GM12891 (cell line): Measurements from ENCODE around the gene CACNG8.

ENCODE experiments used
- DNase-seq: peaks from one replicate; pipeline ENCODE4 v3.0.0; 2011; ENCODE audit warnings: low spot score; ENCODE audit not compliant: insufficient read length
- FAIRE-seq: peaks from 2 replicates; lab custom pipeline; 2011; peaks lifted over from hg19 to GRCh38; lab: Jason Lieb, UNC
- PAX5 ChIP-seq: IDR thresholded peaks from 2 replicates; pipeline ENCODE4 v1.6.1; 2011; ENCODE audit warnings: low read length, moderate library complexity, mild to moderate bottlenecking; ENCODE audit not compliant: insufficient read depth, severe bottlenecking
- POLR2A ChIP-seq: IDR thresholded peaks from 2 replicates; pipeline ENCODE4 v1.6.1; 2011; ENCODE audit warnings: low read depth, low read length, control low read depth
- POLR2AphosphoS5 ChIP-seq: IDR thresholded peaks from 2 replicates; pipeline ENCODE4 v1.6.1; 2011; ENCODE audit warnings: low read depth, low read length, control low read depth
- POU2F2 ChIP-seq: IDR thresholded peaks from 2 replicates; pipeline ENCODE4 v1.6.1; 2011; ENCODE audit warnings: low read depth, mild to moderate bottlenecking, control low read depth, low read length, moderate library complexity
- SPI1 ChIP-seq: IDR thresholded peaks from 2 replicates; pipeline ENCODE4 v1.6.1; 2011; ENCODE audit warnings: low read depth, low read length, control low read depth
- TAF1 ChIP-seq: IDR thresholded peaks from 2 replicates; pipeline ENCODE4 v1.6.1; 2011; ENCODE audit warnings: low read depth, low read length, control low read depth

The CACNG8 gene

DNA sequence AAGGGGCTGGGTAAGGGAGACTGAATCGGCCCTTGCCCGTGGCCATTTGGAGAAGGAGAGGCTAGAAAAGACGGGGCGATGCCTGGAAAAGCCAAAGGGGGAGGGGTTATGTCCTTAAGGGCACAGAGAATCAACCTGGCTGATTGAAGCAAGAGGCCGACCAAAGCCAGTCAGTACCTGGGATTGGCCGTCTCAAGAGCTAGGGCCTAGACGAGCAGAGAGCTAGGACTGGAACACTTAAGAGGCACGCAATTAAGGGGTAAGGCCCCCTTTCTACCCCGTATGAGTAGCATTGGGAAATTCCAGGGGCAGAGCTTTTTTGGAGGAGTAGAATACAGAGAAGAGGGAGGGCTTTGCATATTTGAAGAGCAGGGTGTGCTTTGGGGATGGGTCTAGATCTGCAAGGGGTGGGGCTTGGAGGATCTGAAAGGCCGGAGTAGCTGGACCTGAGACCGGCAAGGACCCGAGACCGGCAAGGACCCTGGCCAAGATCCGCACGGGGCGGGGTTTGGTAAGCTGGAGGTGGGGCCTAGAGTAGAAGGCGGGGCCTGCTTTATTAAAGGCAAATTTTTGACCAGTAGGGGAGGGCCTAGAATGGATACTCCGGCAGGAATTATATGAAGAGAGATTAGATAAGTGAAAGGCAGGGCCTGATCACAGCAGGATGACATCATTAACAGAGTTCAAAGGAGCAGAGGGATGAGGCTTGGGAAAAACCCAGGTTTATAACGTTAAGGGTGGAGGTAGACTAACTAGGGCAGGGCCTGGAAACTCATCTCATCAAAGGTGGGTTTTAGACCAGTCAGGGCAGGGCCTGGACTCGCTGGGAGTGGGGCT, 18.0 kb downstream of the CACNG8 start:
- DNase-seq (no peak), FAIRE-seq (no peak)
- TF ChIP-seq POU2F2 (no peak), SPI1 (no peak), PAX5 (no peak), POLR2A (no peak), TAF1 (no peak), POLR2AphosphoS5 (no peak)

DNA sequence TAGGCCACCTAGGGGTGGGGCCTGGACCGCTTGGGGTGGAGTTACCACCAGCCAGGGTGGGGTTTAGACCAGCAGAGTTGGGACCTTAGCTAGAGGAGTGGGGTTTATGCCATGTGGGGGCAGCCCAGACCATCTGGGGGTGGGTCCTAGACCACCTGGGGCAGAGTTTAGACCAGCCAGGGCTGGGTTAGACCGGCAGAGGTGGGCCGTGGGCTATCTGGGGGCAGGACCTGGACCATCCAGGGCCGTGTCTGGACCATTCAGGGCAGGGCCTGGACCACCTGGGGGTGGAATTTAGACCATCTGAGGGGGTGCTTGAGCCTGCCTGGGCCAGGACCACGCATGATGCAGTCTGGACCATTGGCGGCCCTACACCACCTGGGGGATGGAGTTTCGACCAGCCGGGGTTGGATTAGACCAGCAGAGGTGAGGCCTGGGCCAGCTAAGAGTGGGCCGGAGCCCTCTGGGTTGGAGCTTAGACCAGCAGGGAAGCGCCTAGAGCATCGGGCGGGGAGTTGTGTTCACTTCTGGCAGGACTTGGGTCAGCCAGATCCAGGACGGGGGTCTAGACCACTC, 18.7 kb downstream of the CACNG8 start:
- TF ChIP-seq SPI1 (no peak), POLR2A (no peak), PAX5 (no peak), POU2F2 (no peak), TAF1 (no peak), POLR2AphosphoS5 (no peak)
- no peak for DNase-seq
- FAIRE-seq = no peak

DNA sequence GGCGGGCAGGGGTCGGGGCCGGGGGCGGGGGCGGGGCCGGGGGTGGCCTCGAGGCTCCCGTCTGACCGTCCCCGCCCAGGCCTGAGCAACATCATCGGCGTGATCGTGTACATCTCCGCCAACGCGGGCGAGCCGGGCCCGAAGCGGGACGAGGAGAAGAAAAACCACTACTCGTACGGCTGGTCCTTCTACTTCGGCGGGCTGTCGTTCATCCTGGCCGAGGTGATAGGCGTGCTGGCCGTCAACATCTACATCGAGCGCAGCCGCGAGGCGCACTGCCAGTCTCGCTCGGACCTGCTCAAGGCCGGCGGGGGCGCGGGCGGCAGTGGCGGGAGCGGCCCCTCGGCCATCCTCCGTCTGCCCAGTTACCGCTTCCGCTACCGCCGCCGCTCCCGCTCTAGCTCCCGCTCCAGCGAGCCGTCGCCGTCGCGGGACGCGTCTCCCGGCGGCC, 19.3 kb downstream of the CACNG8 start:
- DNase-seq (no peak), FAIRE-seq (no peak)
- TF ChIP-seq TAF1 = no peak
- TF ChIP-seq POLR2A = no peak

DNA sequence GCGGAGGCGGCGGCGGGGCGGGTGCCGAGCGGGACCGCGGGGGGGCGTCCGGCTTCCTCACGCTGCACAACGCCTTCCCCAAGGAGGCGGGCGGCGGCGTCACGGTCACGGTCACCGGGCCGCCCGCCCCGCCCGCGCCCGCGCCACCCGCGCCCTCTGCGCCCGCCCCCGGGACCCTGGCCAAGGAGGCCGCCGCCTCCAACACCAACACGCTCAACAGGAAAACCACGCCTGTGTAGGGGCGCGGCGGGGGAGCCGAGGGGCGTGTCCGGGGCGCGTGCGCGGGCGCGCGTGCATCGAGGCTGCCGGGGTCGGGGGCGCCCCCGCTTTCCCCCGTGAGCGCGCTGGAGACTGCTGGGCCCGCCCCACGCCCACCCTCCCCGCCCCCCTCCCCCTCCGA, 19.9 kb downstream of the CACNG8 start:
- TF ChIP-seq POLR2AphosphoS5 (no peak), SPI1 (no peak), POLR2A (no peak), TAF1 (no peak), PAX5 (no peak), POU2F2 (no peak)
- DNase-seq (no peak), FAIRE-seq (no peak)

DNA sequence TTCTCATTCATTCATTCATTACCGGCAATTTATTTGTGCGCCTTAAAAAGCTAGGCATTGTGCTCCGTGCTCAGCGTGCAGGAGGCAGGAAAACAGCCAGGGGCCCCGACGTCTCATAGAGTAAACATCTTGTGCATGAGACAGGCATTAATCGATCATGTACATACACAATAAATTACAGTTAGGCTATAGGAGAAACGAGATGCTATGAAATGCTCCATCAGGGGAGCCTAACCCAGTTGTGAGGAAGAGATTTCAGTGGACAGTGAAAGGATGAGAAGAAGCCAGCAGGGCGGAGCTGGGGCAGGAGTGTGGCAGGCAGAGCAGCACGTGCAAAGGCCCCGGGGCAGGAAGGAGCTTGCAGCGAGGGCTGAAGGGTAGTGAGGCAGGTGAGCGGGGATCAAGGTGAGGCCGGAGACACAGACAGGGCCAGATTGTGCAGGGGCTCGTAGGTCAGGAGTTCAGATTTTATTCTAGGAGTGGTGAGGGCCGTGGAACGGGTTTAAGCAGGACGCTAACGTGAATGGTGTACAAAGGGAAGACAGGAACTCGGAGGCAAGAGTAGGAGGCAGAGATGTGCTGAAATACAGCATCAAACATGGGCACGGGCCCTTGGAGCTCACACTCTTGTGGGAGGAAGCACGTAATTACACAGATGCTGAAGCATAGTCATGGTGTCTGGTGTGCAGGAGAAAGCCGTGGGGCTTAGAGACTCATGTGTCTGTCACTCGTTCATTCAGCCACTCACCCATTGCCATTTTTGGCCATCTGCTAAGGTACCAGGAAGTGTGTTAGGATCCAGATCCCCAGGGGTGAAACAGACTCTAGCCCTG, 20.9 kb downstream of the CACNG8 start:
- DNase-seq (no peak), FAIRE-seq (no peak)
- TF ChIP-seq POLR2AphosphoS5 (no peak), SPI1 (no peak), POU2F2 (no peak), POLR2A (no peak), PAX5 (no peak), TAF1 (no peak)

DNA sequence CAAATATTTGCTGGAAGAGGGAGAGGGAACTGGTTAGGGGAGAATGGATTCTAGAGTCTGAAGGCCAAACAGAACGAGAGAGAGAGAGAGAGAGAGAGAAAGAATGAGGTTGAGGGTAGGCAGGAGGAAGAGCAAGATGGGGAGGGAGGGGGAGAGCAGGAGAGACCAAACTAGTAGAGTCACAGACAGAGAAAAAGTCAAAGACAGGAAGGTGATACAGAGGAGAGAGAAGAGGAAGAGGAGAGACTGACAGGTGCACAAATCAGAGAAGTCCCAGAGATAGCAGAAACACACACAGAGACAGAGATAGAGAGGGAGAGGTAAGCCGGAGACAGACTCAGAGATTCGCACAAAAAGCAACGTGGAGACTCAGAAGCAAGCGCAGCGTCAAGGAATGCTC, 23.1 kb downstream of the CACNG8 start:
- no peak for TF ChIP-seq POLR2AphosphoS5
- TF ChIP-seq SPI1 = no peak
- TF ChIP-seq TAF1 = no peak
- no peak for TF ChIP-seq POLR2A
- TF ChIP-seq PAX5 = no peak
- TF ChIP-seq POU2F2 = no peak
- DNase-seq (no peak), FAIRE-seq (no peak)

DNA sequence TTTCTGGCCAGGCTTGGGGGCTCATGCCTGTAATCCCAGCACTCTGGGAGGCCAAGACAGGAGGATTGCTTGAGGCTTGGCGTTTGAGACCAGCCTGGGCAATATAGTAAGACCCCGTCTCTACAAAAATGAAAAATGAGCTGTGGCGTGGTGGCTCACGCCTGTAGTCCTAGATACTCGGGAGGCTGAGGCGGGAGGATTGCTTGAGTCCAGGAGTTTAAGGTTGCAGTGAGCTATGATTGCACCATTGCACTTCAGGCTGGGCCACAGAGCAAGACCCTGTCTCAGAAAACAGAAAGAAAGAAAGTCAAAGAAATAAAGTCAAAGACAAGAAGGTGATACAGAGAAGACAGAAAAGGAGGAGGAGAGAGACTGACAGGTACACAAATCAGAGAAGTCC, 26.2 kb downstream of the CACNG8 start:
- DNase-seq (no peak), FAIRE-seq (no peak)
- no peak for TF ChIP-seq SPI1
- no peak for TF ChIP-seq POLR2AphosphoS5
- TF ChIP-seq TAF1 = no peak
- no peak for TF ChIP-seq POLR2A
- no peak for TF ChIP-seq POU2F2
- no peak for TF ChIP-seq PAX5

DNA sequence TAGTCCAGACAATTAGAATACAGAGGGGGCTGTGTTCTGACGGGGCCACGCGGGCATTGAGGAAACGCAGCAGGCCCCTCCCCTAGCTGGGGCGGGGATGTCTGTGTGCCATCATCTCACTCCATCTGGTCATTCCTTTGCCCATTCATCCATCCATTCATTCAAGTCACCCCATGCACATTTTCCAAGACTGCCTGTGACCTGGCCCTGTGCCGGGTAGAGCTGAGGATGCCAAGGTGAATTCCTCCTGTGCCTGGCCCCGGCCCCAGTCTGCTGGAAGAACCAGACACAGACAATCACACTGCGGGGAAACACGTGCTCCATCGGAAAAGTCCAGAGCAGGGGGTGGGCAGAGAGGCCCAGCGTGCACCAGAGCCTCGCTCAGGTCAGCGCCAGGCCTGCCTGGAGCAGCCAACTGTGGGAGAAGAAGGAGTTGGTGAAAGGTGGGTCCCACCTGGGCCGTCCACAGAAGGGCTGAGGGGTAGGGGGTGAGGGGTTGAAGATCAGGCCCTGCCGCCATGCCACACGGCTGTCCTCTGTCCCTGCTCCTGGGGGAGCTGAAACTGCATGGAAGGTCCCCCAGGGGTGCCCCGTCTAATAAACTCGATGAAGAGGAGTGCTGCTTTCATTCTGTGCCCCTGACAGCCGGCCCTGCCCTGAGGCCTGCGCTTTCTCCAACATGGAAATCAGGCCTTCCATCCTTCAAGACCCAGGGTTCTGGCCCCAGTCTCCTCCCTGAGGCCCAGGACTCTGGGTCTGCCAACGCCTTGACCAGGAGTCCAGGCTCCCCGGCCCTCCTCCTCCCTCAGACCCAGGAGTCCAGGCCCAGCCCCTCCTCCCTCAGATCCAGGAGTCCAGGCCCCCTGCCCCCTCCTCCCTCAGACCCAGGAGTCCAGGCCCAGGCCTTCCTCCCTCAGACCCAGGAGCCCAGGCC, 27.1 kb downstream of the CACNG8 start:
- FAIRE-seq (no peak), DNase-seq (no peak)
- no peak for TF ChIP-seq PAX5
- no peak for TF ChIP-seq SPI1
- no peak for TF ChIP-seq TAF1
- no peak for TF ChIP-seq POLR2AphosphoS5
